Parathyroid adenoma (tissue), 2 donors: ENCODE results near the gene POU5F1.
"Not testable (repeated sequence)": the region's sequence is repeated elsewhere in the genome, so short reads cannot be mapped to it uniquely, and the experiment has no call there.

ENCODE experiments used
- H2AFZ ChIP-seq: fragments of 300-600 bp; sonication (generic); one replicate; pipeline ENCODE4 v1.7.0; 2017; ENCODE audit warnings: antibody characterized with exemption, mild to moderate bottlenecking
- H3K27ac ChIP-seq: fragments of 300-600 bp; sonication (generic); one replicate; pipeline ENCODE4 v1.7.0; 2017
- H3K27me3 ChIP-seq: fragments of 300-600 bp; sonication (generic); one replicate; pipeline ENCODE4 v1.7.0; 2017; ENCODE audit warnings: low read length; ENCODE audit not compliant: control insufficient read depth, insufficient read depth
- H3K36me3 ChIP-seq: fragments of 300-600 bp; sonication (generic); one replicate; pipeline ENCODE4 v1.7.0; 2017; ENCODE audit warnings: low read length; ENCODE audit not compliant: control insufficient read depth, insufficient read depth
- H3K4me1 ChIP-seq: fragments of 300-600 bp; sonication (generic); one replicate; pipeline ENCODE4 v1.7.0; 2017; ENCODE audit warnings: control low read depth
- H3K4me2 ChIP-seq: fragments of 300-600 bp; sonication (generic); one replicate; pipeline ENCODE4 v1.7.0; 2017; ENCODE audit warnings: low read length
- H3K4me3 ChIP-seq: fragments of 300-600 bp; sonication (generic); one replicate; pipeline ENCODE4 v1.7.0; 2017; ENCODE audit warnings: low read depth, low read length
- H3K79me2 ChIP-seq: fragments of 300-600 bp; sonication (generic); one replicate; pipeline ENCODE4 v1.7.0; 2017; ENCODE audit warnings: control low read depth
- H3K9ac ChIP-seq: fragments of 300-600 bp; sonication (generic); one replicate; pipeline ENCODE4 v1.7.0; 2017; ENCODE audit warnings: mild to moderate bottlenecking
- H3K9me3 ChIP-seq: fragments of 300-600 bp; sonication (generic); one replicate; pipeline ENCODE4 v1.7.0; 2017; ENCODE audit warnings: low read length; ENCODE audit not compliant: control insufficient read depth
- CTCF ChIP-seq: fragments of 300-600 bp; sonication (generic); IDR thresholded peaks from one replicate; pipeline ENCODE4 v1.7.0; 2017; ENCODE audit warnings: antibody characterized with exemption, mild to moderate bottlenecking
- donor health status: primary hyperparathyroidism.

Gene POU5F1

GRCh38 chr6:31203345-31203979 lies 33.0 kb upstream of the POU5F1 start:
- Histone ChIP-seq H3K4me1 (no peaks in the 10 kb centered on the region), H3K27me3 (no peaks in the 10 kb centered on the region), H3K4me3 (peak overlapping the region; percentile 60), H3K27ac (no peak overlapping the region), H3K79me2 (no peaks in the 10 kb centered on the region), H3K9ac (no peak overlapping the region), H2AFZ (no peak overlapping the region), H3K9me3 (no peaks in the 10 kb centered on the region), H3K4me2 (peak overlapping the region; percentile 66), H3K36me3 (no peaks in the 10 kb centered on the region)
- no peak for TF ChIP-seq CTCF

GRCh38 chr6:31202259-31203166 lies 32.0 kb upstream of the POU5F1 start:
- H3K4me2 ChIP-seq: no peak overlapping the region
- H3K27me3 ChIP-seq: no peaks in the 10 kb centered on the region
- H3K4me1 ChIP-seq: no peaks in the 10 kb centered on the region
- no peak overlapping the region for H3K27ac ChIP-seq
- no peaks in the 10 kb centered on the region for H3K36me3 ChIP-seq
- H3K4me3 ChIP-seq: no peak overlapping the region
- H3K9me3 ChIP-seq: no peaks in the 10 kb centered on the region
- TF ChIP-seq CTCF: no peak
- no peak overlapping the region for H3K9ac ChIP-seq
- no peak overlapping the region for H2AFZ ChIP-seq
- no peaks in the 10 kb centered on the region for H3K79me2 ChIP-seq

- not testable (repeated sequence) for H3K79me2 ChIP-seq, H3K27me3 ChIP-seq, H3K9me3 ChIP-seq, H3K36me3 ChIP-seq, H3K9ac ChIP-seq, H3K4me2 ChIP-seq, H3K4me1 ChIP-seq, H3K27ac ChIP-seq, H3K4me3 ChIP-seq, H2AFZ ChIP-seq
Measured at GRCh38 chr6:31199105-31199452, 28.6 kb upstream of the POU5F1 start.

- H3K9ac ChIP-seq: peak overlapping the region; percentile 58
- H3K36me3 ChIP-seq: no peaks in the 10 kb centered on the region
- no peaks in the 10 kb centered on the region for H3K79me2 ChIP-seq
- H3K4me2 ChIP-seq: peak overlapping the region; percentile 82
- no peaks in the 10 kb centered on the region for H3K27me3 ChIP-seq
- no peaks in the 10 kb centered on the region for H3K4me1 ChIP-seq
- peak overlapping the region; percentile 92 for H3K4me3 ChIP-seq
- no peak for TF ChIP-seq CTCF
- peak overlapping the region; percentile 97 for H3K27ac ChIP-seq
- no peaks in the 10 kb centered on the region for H3K9me3 ChIP-seq
- H2AFZ ChIP-seq: peak overlapping the region; percentile 93
Measured at GRCh38 chr6:31197559-31198305, 27.2 kb upstream of the POU5F1 start.

- not testable (repeated sequence) for H3K36me3 ChIP-seq, H3K9ac ChIP-seq, H3K4me1 ChIP-seq, H3K4me3 ChIP-seq, H3K9me3 ChIP-seq, H3K79me2 ChIP-seq, H3K27me3 ChIP-seq
- Histone ChIP-seq H3K4me2 (peak overlapping the region; percentile 82), H3K27ac (peak overlapping the region; percentile 97), H2AFZ (peak overlapping the region; percentile 61)
Measured at GRCh38 chr6:31196251-31197022, 26.0 kb upstream of the POU5F1 start.

- not testable (repeated sequence) for H2AFZ ChIP-seq
Measured at GRCh38 chr6:31195308-31195979, 25.0 kb upstream of the POU5F1 start.

More at GRCh38 chr6:31195308-31195979, 25.0 kb upstream of the POU5F1 start:
- not testable (repeated sequence) for H3K4me1 ChIP-seq, H3K4me3 ChIP-seq, H3K9ac ChIP-seq, H3K36me3 ChIP-seq, H3K27me3 ChIP-seq, H3K9me3 ChIP-seq, H3K79me2 ChIP-seq, H3K27ac ChIP-seq, H3K4me2 ChIP-seq
